Karpas-422 (cell line): Measurements from ENCODE around the gene PDK4. TPM values are rescaled to one million over a fixed set of nuclear protein-coding genes. Genes with fewer than 3 reads are reported as not detected.
"Not testable (repeated sequence)": the region's sequence is repeated elsewhere in the genome, so short reads cannot be mapped to it uniquely, and the experiment has no call there.

Source experiments
- DNase-seq: peaks from one replicate; pipeline ENCODE4 v3.0.0-alpha.2; 2015
- H2AFZ ChIP-seq: fragments of 200-600 bp; sonication (generic); 2 replicates; pipeline ENCODE4 v1.6.1; 2014; ENCODE audit warnings: antibody characterized with exemption, low read length, mixed read lengths
- H3K27ac ChIP-seq: fragments of 200-600 bp; sonication (generic); 2 replicates; pipeline ENCODE4 v1.5.1; 2014; ENCODE audit warnings: mild to moderate bottlenecking, low read length, moderate library complexity
- H3K27me3 ChIP-seq: fragments of 200-600 bp; sonication (generic); 2 replicates; pipeline ENCODE4 v1.6.1; 2014; ENCODE audit warnings: low read length, mixed read lengths
- H3K36me3 ChIP-seq: fragments of 200-600 bp; sonication (generic); 2 replicates; pipeline ENCODE4 v1.6.1; 2014; ENCODE audit warnings: low read length, mixed read lengths; ENCODE audit not compliant: insufficient read depth
- H3K4me1 ChIP-seq: fragments of 200-600 bp; sonication (generic); 2 replicates; pipeline ENCODE4 v1.6.1; 2014; ENCODE audit warnings: mild to moderate bottlenecking, low read length, mixed read lengths
- H3K4me2 ChIP-seq: fragments of 200-600 bp; sonication (generic); 2 replicates; pipeline ENCODE4 v1.6.1; 2014; ENCODE audit warnings: low read length, low read depth, mild to moderate bottlenecking; ENCODE audit not compliant: poor library complexity, severe bottlenecking
- H3K4me3 ChIP-seq: fragments of 200-600 bp; sonication (generic); 2 replicates; pipeline ENCODE4 v1.5.1; 2014; ENCODE audit warnings: mild to moderate bottlenecking, antibody characterized with exemption, low read length, mixed read lengths
- H3K79me2 ChIP-seq: fragments of 200-600 bp; sonication (generic); 2 replicates; pipeline ENCODE4 v1.6.1; 2014; ENCODE audit warnings: mild to moderate bottlenecking, low read length, mixed read lengths
- H3K9ac ChIP-seq: fragments of 200-600 bp; sonication (generic); 2 replicates; pipeline ENCODE4 v1.6.0; 2014; ENCODE audit warnings: low read length
- H3K9me2 ChIP-seq: fragments of 200-600 bp; sonication (generic), shearing (Covaris generic); replicated peaks from 2 replicates; pipeline ENCODE4 v1.6.0; 2014; ENCODE audit warnings: mild to moderate bottlenecking, low read length, moderate library complexity; ENCODE audit not compliant: insufficient read depth
- H3K9me3 ChIP-seq: fragments of 300-700, 200-600 bp; sonication (generic); 2 replicates; pipeline ENCODE4 v1.6.1; 2014; ENCODE audit warnings: low read length, mixed read lengths
- H4K20me1 ChIP-seq: fragments of 200-600 bp; sonication (generic); 2 replicates; pipeline ENCODE4 v1.6.1; 2014; ENCODE audit warnings: mild to moderate bottlenecking, antibody characterized with exemption, low read length, low read depth; ENCODE audit not compliant: insufficient read depth
- total RNA-seq: library from RNA; depleted of rRNA; stranded (reverse); fragments of >200 nt; shearing (Covaris generic); gene quantifications from 2 replicates; pipeline ENCODE4 v1.2.3, GENCODE V29; 2014; ENCODE audit warnings: low replicate concordance

PDK4 gene
- total RNA-seq, 1 experiment from 2014 or later: not detected

DNA sequence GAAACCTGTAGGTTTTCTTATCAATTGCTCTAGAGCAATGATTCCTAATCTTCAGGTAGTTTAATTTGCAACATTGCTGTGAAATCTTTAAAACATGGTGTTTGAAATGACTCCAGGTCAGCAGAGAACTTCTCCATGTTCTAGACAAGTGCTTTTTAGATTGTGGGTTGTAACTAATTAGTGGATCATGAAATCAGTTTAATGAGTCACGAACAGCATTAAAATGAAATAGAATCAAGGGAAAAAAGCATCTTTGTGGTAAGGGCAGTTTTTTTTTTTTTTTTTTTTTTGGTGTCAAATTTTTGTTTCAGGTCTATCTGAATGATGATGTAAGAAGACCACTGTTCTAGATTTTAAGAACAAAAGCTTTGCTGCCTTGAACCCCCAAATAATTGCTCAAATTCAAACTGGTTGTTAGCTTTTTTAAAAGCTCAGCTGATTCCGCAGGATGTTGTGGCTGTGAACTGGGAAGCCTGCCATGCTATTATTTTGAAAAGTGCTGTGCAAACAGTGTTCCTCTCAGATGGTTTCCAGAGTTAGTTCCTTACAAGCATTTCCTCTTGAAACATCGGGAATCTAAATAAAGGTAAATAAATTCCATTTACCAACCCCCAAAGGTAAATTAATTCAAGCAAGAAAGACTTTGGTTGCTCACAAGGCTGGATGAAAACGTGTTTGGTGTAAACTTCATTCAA, 13.1 kb upstream of the PDK4 start:
- no peak overlapping the region for H3K9ac ChIP-seq
- H3K36me3 ChIP-seq: no peaks in the 10 kb centered on the region
- H3K4me3 ChIP-seq: no peak overlapping the region
- no peaks in the 10 kb centered on the region for H3K9me2 ChIP-seq
- H3K79me2 ChIP-seq: no peaks in the 10 kb centered on the region
- H3K4me1 ChIP-seq: no peaks in the 10 kb centered on the region
- H3K4me2 ChIP-seq: no peak overlapping the region
- no peak overlapping the region for H3K27ac ChIP-seq
- H4K20me1 ChIP-seq: no peaks in the 10 kb centered on the region
- no peak for DNase-seq
- H3K9me3 ChIP-seq: no peaks in the 10 kb centered on the region
- H2AFZ ChIP-seq: no peak overlapping the region
- no peaks in the 10 kb centered on the region for H3K27me3 ChIP-seq

DNA sequence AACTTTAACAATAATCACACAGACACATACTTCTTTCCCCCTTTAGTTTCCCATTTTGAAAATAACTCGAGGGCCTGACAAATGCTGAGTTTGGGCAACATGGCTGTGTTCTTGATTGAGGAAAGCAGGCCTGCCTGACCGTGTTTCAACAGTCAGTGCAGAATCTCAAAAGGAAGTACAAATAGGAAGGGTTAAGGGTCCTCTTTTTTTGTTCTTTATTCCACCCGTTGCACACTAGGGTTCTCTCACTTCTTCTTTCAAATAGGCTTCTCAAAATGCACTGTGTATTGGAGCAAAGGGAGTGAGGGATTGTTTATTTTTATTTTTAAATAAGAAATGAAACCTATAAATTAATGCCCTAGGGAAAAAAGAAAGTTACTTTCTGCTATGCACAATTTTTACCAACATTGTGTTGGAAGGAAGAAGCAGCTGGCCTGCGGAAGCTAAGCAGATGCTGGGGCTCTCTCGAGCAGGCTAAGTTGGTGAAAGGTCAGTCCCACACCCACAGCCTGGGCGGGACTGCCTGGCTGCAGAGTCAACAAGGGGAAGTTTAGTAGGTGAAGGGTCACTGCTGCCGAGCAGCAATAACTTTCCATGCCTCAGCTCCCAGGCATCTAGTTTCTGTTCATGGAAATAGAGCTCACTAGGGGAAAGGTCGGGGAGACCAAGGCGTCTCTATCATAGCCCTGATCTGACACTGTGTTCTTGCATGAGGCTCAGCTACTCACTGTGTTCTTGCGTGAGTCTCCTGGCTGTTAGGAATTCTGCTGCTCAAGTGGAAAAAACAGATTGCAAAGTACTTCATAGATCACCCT, 12.2 kb upstream of the PDK4 start:
- no peaks in the 10 kb centered on the region for H3K36me3 ChIP-seq
- no peak for DNase-seq
- H3K4me3 ChIP-seq: no peak overlapping the region
- no peaks in the 10 kb centered on the region for H3K4me1 ChIP-seq
- H3K27ac ChIP-seq: no peak overlapping the region
- no peaks in the 10 kb centered on the region for H3K9me2 ChIP-seq
- H2AFZ ChIP-seq: no peak overlapping the region
- H3K79me2 ChIP-seq: no peaks in the 10 kb centered on the region
- H4K20me1 ChIP-seq: no peaks in the 10 kb centered on the region
- no peaks in the 10 kb centered on the region for H3K27me3 ChIP-seq
- no peaks in the 10 kb centered on the region for H3K9me3 ChIP-seq
- H3K9ac ChIP-seq: no peak overlapping the region
- no peak overlapping the region for H3K4me2 ChIP-seq

DNA sequence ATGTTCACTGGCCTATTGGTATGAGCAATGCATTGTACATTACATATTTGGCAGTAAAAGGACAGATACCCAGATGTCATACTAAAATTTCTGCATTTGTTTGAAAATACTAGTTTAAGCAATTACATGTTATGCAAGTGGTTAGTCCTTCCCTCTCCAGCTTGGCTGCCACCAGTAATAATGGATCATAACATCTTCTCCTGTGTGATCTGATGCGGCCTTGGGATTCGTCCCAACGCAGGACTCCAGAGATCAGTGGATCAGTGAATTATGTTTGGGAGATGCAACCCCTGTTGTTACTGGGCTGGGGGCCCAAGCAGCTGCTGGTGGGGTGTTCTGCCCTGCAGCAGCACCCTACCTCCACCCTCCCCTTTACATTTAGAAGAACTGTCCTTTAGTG, 11.2 kb upstream of the PDK4 start:
- no peaks in the 10 kb centered on the region for H3K36me3 ChIP-seq
- H3K4me2 ChIP-seq: no peak overlapping the region
- no peaks in the 10 kb centered on the region for H3K4me1 ChIP-seq
- H3K27me3 ChIP-seq: no peaks in the 10 kb centered on the region
- H3K27ac ChIP-seq: no peak overlapping the region
- H3K9me2 ChIP-seq: no peaks in the 10 kb centered on the region
- H3K79me2 ChIP-seq: no peaks in the 10 kb centered on the region
- H3K9ac ChIP-seq: no peak overlapping the region
- no peaks in the 10 kb centered on the region for H3K9me3 ChIP-seq
- no peak for DNase-seq
- no peak overlapping the region for H3K4me3 ChIP-seq
- H4K20me1 ChIP-seq: no peaks in the 10 kb centered on the region
- H2AFZ ChIP-seq: no peak overlapping the region

DNA sequence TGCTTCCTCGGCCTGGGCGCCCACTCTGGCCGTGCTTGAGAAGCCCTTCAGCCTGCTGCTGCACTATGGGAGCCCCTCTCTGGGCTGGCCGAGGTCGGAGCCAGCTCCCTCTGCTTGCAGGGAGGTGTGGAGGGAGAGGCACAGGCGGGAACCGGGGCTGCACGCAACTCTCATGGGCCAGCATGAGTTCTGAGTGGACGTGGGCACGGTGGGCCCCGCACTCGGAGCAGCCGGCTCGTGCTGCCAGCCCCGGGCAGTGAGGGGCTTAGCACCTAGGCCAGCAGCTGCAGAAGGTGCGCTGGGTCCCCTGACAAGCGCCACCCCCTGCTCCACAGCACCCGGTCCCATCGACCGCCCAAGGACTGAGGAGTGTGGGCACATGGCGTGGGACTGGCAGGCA, 9.0 kb upstream of the PDK4 start:
- H2AFZ ChIP-seq: no peak overlapping the region
- H3K4me2 ChIP-seq: no peak overlapping the region
- H3K9me2 ChIP-seq: no peaks in the 10 kb centered on the region
- H3K36me3 ChIP-seq: no peaks in the 10 kb centered on the region
- no peaks in the 10 kb centered on the region for H3K79me2 ChIP-seq
- H3K27ac ChIP-seq: no peak overlapping the region
- H3K9ac ChIP-seq: no peak overlapping the region
- H3K4me3 ChIP-seq: no peak overlapping the region
- no peaks in the 10 kb centered on the region for H3K9me3 ChIP-seq
- H3K4me1 ChIP-seq: no peaks in the 10 kb centered on the region
- no peaks in the 10 kb centered on the region for H3K27me3 ChIP-seq
- H4K20me1 ChIP-seq: no peaks in the 10 kb centered on the region
- no peak for DNase-seq

DNA sequence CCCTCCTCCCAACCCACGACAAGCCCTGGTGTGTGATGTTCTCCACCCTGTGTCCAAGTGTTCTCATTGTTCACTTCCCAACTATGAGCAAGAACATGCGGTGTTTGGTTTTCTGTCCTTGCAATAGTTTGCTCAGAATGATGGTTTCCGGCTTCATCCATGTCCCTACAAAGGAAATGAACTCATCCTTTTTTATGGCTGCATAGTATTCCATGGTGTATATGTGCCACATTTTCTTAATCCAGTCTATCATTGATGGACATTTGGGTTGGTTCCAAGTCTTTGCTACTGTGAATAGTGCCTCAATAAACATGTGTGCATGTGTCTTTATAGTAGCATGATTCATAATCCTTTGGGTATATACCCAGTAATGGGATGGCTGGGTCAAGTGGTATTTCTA, 8.5 kb upstream of the PDK4 start:
- H2AFZ ChIP-seq, H3K9me3 ChIP-seq, H3K79me2 ChIP-seq, H4K20me1 ChIP-seq, H3K9ac ChIP-seq, H3K4me3 ChIP-seq, H3K27me3 ChIP-seq, H3K4me2 ChIP-seq, H3K36me3 ChIP-seq, H3K27ac ChIP-seq, H3K9me2 ChIP-seq, DNase-seq, H3K4me1 ChIP-seq: not testable (repeated sequence)

DNA sequence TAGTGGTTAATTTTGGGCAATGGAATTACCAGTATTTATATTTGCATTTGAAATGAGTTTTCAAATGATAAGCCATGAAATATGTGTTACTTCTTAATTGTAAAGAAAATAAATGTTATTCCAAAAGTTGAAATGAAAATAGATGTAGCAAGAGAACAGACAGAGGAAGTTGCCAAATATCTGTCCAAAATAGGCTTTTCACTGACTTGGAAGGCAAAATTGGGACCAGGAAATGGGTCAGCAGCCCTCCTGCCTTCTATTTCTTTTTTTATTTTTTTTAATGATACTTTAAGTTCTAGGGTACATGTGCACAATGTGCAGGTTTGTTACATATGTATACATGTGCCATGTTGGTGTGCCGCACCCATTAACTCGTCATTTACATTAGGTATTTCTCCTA, 8.1 kb upstream of the PDK4 start:
- not testable (repeated sequence) for H3K4me2 ChIP-seq, DNase-seq, H4K20me1 ChIP-seq, H2AFZ ChIP-seq, H3K9me2 ChIP-seq, H3K79me2 ChIP-seq, H3K9me3 ChIP-seq, H3K27me3 ChIP-seq, H3K4me1 ChIP-seq, H3K27ac ChIP-seq, H3K4me3 ChIP-seq, H3K9ac ChIP-seq, H3K36me3 ChIP-seq

DNA sequence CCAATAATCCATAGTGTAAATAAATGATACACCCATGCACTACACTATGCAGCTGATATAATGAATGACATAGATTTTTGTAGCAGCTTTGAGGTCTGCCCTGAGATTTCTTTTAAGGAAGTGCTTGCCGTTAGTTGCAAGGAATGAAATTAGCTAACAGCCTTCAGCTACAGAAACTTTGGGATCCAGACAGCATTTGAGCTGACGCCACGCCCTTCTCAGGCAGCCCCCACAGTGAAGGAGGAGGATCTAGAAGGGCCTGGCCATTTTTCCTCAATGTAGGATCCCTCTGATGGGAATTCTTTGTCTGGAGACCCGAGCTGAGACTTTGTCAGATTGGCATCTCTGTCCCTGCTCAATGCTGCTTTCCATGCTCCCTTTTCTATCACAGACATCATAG, 6.1 kb upstream of the PDK4 start:
- H3K4me3 ChIP-seq: no peak overlapping the region
- H3K27ac ChIP-seq: no peak overlapping the region
- no peak overlapping the region for H2AFZ ChIP-seq
- H3K9me2 ChIP-seq: no peaks in the 10 kb centered on the region
- no peaks in the 10 kb centered on the region for H3K79me2 ChIP-seq
- H3K4me2 ChIP-seq: no peak overlapping the region
- H3K27me3 ChIP-seq: no peaks in the 10 kb centered on the region
- no peak for DNase-seq
- H3K4me1 ChIP-seq: no peaks in the 10 kb centered on the region
- no peaks in the 10 kb centered on the region for H3K36me3 ChIP-seq
- H3K9ac ChIP-seq: no peak overlapping the region
- H4K20me1 ChIP-seq: no peaks in the 10 kb centered on the region
- no peaks in the 10 kb centered on the region for H3K9me3 ChIP-seq

DNA sequence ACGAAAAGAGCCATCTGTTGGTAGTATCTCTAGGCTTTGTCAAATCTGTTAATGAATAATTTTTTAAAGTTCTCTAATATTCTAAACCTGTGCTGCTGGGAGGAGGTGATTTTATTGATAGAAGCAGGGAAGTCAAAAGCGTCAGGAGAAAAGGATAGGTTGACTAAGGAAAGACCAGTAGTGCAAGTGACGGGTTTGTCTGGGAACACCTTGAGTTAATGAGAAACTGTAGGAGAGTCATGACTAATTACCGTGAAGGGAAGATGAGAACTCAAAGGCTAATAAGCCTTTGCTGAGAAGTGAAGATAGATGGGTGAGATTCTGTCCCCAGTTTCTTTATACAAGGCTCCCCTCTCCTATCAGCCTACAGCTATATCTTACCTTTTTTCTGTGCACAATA, 5.0 kb upstream of the PDK4 start:
- no peaks in the 10 kb centered on the region for H3K36me3 ChIP-seq
- no peaks in the 10 kb centered on the region for H3K79me2 ChIP-seq
- DNase-seq: no peak
- no peaks in the 10 kb centered on the region for H4K20me1 ChIP-seq
- H3K27me3 ChIP-seq: no peaks in the 10 kb centered on the region
- no peak overlapping the region for H3K27ac ChIP-seq
- no peak overlapping the region for H3K9ac ChIP-seq
- H3K9me3 ChIP-seq: no peaks in the 10 kb centered on the region
- H3K4me1 ChIP-seq: no peaks in the 10 kb centered on the region
- H3K4me3 ChIP-seq: no peak overlapping the region
- H3K9me2 ChIP-seq: no peaks in the 10 kb centered on the region
- no peak overlapping the region for H3K4me2 ChIP-seq
- H2AFZ ChIP-seq: no peak overlapping the region
